LNCAP (cell line): ENCODE data around the gene PTGIS.

ENCODE experiments used
- TF ChIP-seq, protein P1 (sequence below): fragments of 450-650 bp; IDR thresholded peaks from 2 replicates; pipeline ENCODE4 v1.5.1; 2017; ENCODE audit warnings: mild to moderate bottlenecking

PTGIS gene

DNA sequence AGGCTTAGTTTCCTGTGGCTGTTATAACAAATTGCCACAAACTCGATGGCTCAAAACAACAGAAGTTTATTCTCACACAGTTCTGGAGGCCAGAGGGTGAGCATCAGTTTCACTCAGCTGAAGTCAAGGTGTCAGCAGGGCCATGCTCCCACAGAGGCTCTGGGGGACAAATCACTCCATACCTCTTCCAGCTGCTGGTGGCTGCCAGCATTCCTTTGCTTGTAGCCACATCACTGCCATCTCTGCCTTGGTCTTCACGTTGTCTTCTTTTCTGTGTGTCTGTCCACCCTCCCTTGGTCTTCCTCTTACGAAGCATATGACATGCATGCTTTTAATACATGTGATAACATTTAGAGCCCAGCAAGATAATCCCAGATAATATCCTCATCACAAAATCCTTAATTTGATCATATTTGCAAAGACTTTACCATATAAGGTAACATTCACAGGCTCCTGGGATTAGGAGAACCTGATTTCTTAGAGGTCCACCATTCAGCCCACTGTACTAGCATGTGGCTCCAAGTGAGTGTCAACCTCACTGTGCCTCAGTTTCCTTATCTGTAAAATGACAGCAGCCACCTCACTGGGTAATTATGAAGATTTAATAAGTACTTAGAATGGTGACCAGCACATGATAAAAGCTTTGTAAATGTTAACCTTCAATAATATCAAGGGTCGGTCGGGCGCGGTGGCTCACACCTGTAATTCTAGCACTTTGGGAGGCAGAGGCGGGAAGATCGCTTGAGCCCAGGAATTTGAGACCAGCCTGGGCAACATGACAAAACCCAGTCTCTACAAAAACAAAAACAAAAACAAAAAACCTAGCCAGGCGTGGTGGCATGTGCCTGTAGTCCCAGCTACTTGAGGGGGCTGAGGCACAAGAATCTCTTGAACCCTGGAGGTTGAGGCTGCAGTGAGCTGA lies 14.7 kb upstream of the PTGIS start:
- TF ChIP-seq, protein P1, sequence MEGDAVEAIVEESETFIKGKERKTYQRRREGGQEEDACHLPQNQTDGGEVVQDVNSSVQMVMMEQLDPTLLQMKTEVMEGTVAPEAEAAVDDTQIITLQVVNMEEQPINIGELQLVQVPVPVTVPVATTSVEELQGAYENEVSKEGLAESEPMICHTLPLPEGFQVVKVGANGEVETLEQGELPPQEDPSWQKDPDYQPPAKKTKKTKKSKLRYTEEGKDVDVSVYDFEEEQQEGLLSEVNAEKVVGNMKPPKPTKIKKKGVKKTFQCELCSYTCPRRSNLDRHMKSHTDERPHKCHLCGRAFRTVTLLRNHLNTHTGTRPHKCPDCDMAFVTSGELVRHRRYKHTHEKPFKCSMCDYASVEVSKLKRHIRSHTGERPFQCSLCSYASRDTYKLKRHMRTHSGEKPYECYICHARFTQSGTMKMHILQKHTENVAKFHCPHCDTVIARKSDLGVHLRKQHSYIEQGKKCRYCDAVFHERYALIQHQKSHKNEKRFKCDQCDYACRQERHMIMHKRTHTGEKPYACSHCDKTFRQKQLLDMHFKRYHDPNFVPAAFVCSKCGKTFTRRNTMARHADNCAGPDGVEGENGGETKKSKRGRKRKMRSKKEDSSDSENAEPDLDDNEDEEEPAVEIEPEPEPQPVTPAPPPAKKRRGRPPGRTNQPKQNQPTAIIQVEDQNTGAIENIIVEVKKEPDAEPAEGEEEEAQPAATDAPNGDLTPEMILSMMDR: no peak

GRCh38 chr20:49581482-49581881 lies 13.5 kb upstream of the PTGIS start:
- TF ChIP-seq, protein P1: no peak

DNA sequence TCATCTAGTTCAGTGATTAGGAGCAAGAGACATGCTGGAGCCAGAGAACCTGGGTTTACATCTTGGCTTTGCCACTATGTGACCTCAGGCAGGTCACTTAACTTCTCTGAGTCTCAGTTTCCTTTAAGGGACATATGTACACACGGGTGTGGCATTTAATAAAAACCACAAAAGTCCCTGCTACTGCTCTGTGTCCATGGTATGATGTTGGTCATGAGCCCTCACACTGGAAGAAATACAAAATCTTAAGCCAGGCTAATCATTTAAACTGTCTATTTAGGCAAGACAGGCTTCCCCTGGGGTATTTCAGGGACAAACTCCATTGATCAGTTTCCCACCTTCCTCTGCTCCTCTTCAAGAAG lies 12.9 kb upstream of the PTGIS start:
- TF ChIP-seq, protein P1: no peak

DNA sequence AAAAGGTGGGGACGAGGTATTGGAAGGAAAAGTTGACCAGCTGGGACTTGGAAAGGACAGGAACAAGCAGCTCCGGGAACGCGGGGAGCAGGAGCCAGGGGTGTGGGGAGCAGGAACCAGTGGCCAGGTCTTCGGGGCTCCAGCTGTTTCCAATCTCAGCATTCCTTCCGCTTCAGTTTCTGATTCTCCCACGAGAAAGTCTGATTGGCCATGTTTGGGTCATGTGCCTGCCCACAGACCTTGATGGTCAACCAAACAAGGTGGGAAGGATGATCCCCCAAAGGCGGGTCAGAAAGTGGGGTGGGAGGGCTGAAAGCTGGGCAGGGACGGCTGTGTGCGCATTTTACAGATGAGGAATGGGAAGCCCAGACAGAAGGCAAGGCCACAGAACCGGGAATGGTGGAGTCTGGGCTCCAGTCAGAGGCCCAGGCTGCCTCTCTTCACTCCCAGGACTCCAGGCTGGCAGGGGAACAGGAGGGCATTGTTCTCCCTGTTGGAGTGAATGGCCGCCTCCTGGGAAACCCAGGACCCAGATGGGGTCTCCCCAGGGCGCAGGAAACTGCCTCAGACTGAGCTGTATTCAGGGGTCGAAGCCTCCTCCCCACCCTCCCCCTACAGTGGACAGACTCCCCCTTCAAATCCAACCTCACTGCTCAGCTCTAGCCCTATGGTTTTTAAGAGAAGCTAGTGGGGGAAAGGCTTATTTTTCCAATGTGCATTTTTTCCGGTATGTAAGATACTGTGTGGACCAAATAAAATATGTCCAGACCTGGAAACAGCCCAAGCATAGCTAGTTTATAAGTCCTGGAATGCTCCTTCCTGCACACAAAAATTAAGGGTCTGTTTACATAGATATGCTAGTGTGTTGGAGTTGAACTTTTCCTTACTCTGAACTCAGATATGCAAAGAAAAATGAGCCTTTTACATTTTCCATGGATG lies 12.2 kb upstream of the PTGIS start:
- TF ChIP-seq, protein P1: no peak

DNA sequence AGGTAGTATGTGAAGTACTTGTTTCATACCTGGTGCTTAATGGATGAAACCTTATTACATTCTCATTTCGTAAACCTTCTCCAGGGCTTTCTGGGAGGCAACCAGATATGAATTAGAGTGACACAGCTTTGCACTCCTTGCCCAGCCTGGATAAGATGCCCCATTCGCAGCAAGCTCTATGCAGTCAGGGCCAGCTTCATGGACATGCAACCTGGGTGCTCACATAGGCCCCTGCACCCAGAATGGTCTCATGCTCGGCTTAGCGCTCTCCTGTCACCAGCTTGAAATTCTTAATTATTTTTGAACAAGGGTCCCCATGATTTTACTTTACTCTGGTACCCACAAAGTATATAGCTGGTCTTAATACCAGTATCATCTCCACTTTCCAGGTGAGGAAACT lies 11.3 kb upstream of the PTGIS start:
- TF ChIP-seq, protein P1: no peak

DNA sequence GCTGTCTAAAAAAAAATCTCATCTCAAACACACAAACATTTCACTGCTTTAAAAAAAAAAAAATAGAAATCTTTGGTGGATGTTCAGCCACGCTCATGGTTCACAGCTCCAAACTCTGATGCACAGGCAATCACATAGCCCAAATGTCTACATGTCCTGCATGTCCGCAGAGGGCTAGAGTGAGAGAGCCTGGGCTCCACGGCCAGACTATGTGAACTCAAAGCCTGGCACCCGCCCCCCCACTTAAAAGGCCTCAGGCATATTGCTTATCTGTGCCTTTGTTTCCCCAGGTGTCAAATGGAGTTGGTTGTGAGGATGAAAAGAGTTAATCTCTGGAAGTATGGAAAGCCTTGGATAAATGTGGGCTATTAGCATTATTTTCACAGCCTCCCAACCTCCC lies 10.5 kb upstream of the PTGIS start:
- TF ChIP-seq, protein P1: no peak

- TF ChIP-seq, protein P1: no peak
Measured at GRCh38 chr20:49575551-49576060, 7.7 kb upstream of the PTGIS start.
